ENCODE results near the gene YTHDC2.
A peak's percentile ranks its signal among the peaks of the same experiment; 100 is the strongest.
"Not testable (repeated sequence)": the region's sequence is repeated elsewhere in the genome, so short reads cannot be mapped to it uniquely, and the experiment has no call there.

YTHDC2 gene

DNA sequence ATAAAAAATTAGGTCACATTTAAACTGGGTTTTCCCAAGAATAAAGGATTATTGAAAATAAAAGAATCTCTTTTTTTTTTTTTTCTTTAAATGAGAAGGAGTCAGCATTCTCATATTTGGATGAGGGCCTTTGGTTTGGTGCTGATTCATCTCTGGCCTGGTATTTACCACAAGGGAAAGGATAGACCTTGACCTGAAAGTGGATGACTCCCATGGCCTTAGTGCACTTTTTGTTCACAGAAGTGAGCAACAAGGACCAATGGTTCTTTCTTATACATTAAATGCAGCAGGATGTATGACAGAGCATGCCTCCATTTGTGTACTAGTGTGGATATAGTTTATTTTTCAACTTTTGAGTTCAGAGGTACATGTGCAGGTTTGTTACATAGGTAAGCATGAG lies 6.9 kb downstream of the YTHDC2 start:
- DNase-seq (ENCODE audit: low spot score): no peak

DNA sequence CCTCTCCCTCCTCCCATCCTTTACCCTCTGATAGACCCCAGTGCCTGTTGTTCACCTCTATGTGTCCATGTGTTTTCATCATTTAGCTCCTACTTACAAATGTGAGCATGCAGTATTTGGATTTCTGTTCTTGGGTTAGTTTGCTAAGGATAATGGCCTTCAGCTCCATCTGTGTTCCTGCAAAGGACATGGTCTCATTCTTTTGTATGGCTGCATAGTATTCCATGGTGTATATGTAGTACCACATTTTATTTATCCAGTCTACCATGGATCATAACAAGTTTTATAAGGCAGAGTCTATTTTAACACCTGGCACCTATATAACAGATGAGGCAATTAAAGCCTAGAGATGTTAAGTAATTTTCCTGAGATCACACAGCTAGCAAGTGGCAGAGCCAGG lies 7.4 kb downstream of the YTHDC2 start:
- DNase-seq (ENCODE audit: low spot score): no peak

DNA sequence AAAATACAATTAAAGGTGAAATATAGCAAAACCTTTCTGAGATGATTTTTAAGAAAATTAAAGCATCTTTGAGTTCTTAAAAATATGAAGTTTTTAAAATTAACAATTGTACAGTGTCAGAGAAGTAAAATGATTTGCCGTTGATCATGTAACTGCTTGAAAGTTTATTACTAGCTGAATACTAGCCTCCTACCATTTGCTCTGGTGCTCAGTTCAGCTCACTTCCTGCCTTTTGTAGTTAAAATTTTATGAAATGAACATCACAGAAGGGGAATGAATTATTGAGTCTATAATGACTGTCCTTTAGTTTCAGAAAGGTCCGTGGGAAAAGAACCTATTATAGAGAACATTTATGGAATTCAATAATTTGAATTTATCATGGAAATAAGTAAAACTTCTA lies 9.7 kb downstream of the YTHDC2 start:
- DNase-seq (ENCODE audit: low spot score): no peak

DNA sequence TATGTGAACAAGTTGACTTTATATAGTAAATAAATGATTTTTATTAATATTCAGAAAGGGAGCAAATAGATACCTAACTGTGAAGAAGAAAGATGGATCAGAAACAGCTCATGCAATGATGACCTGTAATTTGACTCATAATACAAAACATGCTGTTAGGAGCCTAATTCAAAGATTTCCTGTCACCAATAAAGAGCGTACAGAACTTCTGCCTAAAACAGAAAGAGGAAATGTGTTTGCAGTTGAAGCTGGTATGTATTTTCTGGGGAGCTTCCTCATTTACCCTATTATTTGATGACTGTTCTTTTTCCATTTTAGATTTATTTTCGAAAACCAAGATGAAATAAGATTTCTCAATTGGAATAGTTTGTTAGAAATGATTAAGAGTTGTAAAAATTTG lies 11.4 kb downstream of the YTHDC2 start:
- DNase-seq (ENCODE audit: low spot score): no peak

DNA sequence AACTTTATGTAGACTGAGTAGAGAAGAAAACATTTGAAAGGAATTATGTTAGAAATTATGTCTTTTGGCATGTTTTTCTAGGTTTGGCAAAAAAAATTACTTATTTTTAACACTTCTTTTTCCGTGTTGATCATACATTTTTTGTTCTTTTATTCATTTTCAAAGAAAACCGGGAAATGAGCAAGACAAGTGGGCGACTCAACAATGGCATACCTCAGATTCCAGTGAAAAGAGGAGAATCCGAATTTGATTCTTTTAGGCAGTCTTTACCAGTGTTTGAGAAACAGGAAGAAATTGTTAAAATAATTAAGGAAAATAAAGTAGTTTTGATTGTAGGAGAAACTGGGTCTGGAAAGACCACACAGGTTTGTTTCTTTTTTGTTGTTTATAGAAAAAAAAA lies 12.9 kb downstream of the YTHDC2 start:
- peak; percentile 34 for DNase-seq (ENCODE audit: low spot score)

DNA sequence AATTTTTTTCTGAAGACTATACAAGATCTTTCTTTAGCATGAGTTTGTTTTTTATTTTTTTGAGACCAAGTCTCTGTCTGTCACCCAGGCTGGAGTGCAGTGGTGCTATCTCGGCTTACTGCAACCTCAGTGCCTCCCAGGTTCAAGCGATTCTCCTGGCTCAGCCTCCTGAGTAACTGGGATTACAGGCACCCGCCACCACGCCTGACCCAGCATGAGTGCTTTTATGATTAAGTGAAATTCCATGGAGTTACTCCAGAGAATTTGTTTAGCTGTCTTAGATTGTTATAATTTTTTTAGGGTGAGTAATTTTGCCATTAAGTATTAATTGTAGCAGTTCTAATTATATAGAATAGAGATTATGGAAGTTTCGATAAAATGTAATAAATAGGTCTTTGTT lies 14.3 kb downstream of the YTHDC2 start:
- DNase-seq (ENCODE audit: low spot score): no peak

DNA sequence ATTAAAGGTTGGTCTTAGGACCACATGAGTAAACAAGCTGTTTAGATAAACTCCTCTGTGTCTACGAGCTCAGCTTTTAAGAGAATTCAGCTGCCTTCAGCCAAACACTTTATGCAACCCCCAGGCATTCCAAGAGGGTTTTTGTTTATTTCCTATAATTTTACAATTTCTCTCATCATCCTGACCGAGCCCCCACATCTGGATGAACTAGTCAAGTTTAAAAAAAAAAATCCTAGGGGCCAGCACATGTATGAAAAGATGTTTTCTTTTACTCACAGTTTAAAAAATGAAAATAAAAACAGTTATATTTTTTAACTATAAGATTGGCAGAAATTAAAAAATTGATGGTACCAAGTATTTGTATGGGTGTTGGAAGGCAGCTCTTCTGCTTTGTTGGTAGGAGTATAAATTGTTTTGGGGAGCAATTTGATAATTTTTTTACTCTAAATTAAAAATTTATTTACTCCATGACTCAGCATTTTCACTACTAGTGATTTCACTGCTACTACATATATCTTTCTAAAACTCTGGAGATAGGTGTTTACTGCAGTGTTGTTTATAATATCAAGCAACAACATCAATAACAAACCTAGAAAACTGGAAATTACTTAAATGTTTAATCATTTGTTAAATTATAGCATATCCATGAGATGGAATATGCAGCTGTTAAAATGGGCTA lies 18.1 kb downstream of the YTHDC2 start:
- no peak for DNase-seq (ENCODE audit: low spot score)

DNA sequence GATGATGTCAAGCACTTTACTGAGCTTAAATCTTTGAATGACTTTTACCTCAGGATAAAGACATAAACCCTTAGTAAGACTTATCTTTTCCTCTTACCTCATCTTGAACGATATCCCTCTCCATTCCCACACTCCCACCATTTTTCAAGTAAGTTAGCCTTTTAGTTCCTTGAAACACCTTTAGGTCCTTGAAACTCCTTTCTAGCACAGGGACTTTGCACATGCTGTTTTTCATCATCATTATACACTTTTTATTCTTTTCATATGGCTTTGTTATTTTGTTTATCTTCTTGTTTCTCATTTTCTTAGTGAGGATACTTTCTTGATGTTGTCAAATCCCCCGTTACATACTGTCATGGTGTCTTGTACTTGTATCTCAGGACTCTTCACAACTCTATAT lies 24.8 kb downstream of the YTHDC2 start:
- DNase-seq (ENCODE audit: low spot score): no peak

DNA sequence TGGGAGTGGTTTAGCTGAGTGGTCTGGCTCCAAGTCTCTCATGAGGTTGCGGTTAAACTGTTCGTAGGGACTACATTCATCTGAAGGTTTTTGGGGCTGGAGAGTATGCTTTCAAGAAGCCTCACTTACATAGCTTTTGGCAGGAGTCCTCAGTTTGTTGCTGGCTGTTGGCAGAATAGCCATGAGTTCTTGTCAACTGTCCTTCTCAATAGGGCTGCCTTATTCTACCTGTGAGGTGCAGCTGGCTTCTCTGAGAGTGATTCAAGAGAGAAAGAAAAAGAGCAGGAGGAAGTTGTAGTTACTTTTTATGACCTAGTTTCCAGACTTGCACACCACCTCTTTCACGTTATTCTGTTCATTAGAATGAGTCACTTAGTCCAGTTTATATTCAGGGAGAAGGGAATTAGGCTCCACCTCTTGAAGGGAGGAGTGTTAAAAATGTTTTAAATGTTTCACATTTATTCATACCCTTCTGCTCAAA lies 33.2 kb downstream of the YTHDC2 start:
- DNase-seq (ENCODE audit: low spot score): no peak

DNA sequence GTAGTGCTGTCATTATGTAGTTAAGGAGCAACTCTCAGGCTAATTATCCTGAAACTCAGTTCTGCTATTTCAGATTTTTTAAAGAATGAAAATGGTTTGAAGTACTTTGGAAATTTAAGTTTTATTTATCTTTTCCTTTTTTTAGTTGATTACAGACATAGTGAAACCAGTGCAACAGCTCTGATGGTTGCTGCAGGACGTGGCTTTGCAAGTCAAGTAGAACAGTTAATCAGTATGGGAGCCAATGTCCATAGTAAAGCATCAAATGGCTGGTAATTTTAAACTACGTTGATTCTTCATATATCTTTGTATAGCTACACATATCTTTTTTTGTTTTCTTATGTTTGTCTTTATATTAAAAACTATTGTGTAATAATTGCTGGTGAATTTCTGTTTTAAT lies 34.9 kb downstream of the YTHDC2 start:
- no peak for DNase-seq (ENCODE audit: low spot score)

DNA sequence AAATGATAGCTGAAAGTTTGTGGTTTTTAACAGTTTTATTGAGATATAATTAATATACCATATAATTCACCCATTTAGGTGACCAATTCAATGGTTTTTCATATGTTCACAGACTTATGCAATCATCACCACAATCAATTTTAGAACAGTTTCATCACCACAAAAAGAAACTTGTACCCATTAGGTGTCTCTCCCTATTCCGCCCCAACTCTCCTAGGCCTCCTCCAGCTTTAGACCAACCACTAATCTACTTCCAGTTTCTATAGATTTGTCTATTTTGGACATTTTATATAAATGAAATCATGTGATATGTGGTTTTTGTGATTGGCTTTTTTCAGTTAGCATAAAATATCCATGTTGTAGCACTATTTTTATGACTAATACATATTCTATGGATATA lies 38.6 kb downstream of the YTHDC2 start:
- no peak for DNase-seq (ENCODE audit: low spot score)

DNA sequence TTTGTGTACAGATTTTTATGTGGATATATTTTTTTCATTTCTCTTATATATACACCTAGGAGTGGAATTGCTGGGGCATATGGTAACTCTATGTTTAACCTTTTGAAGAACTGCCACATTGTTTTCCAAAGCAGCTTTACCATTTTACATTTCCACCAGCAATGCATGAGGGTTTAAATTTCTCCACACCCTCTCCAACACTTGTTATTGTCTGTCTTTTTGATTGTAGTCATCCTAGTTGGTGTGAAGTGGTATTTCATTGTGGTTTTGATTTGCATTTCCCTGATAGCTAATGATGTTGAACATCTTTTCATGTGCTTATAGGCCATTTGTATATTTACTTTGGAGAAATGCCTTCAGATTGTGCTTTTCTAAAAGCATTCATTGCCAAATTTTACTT lies 39.1 kb downstream of the YTHDC2 start:
- DNase-seq (ENCODE audit: low spot score): no peak

DNA sequence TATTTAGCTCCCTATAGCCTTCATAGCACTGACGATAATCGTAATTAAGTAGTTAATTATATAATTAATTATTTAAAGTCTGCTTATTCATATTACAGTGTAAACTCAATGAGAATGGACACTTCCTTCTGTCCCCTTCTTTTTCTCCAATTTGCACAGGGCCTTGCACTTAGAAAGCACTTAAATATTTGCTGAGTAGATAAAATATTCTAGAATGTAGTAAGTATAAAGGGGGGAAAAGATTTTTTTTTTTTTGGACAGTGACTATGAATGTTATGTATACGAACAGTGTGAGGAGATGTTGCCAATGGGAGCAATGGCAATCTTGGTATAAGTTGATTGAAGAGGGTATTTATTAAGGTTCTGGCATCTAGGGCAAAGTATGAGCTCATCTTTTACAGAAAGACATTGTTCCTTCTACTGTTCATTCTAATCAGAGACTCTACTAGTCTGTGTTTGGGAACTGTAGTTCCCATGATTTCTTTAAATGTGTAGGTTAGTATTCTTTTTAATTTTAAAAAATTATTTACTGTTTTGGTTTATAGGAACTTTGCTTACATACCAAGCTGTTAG lies 49.4 kb downstream of the YTHDC2 start:
- DNase-seq (ENCODE audit: low spot score): no peak

DNA sequence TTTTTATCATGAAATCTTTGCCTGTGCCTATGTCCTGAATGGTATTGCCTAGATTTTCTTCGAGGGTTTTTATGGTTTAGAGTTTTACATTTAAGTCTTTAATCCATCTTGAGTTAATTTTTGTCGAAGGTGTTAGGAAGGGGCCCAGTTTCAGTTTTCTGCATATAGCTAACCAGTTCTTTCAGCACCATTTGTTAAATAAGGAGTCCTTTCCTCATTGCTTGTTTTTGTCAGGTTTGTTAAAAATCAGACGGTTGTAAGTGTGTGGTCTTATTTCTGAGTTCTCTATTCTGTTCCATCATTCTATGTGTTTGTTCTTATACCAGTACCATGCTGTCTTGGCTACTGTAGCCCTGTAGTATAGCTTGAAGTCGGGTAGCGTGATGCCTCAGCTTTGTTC lies 55.9 kb downstream of the YTHDC2 start:
- no peak for DNase-seq (ENCODE audit: low spot score)

DNA sequence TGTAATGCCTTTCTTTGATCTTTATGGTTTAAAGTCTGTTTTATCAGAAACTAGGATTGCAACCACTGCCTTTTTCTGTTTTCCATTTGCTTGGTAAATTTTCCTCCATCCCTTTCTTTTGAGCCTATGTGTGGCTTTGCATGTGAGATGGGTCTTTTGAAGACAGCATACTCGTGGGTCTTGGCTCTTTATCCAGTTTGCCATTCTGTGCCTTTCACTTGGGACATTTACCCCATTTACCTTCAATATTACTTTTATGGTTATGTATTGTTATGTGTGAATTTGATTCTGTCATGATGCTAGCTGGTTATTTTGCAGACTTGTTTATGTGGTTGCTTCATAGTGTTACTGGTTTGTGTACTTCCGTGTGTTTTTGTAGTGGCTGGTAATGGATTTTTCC lies 59.2 kb downstream of the YTHDC2 start:
- no peak for DNase-seq (ENCODE audit: low spot score)

DNA sequence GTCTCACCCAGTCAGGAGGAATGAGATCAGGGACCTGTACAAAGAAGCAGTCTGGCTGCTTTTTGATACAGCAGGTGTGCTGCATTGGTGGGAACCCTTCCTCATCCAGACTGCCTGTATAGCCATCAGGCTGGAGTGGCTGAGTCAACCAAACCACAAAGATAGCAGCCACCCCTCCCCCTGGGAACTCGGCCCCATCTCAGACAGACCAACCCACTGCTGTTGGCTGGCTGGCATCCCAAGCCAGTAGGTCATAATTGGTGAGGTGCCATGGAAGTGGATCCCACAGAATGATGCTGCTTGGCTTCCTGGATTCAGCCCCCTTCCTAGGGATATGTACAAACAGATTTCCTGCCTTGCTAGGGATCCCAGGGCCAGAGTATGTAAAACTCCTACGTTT lies 60.9 kb downstream of the YTHDC2 start:
- no peak for DNase-seq (ENCODE audit: low spot score)

DNA sequence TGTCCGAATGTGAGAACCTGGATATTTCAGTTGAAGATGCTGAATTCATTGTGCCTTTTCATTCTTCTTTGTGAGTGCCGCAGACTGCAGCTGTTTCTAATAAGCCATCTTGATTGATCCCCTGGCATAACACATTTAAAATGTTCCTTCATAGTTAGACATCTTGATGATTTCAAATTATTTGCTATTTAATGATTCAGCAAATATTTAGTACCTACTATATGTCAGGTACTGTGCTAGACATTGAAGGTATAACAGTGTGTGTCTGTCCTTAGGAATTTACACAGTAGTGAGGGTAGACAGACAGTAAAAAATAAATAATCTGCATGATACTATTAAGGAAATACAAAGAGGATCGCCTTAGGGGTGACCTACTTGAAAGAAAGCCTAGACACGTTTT lies 61.6 kb downstream of the YTHDC2 start:
- no peak for DNase-seq (ENCODE audit: low spot score)

DNA sequence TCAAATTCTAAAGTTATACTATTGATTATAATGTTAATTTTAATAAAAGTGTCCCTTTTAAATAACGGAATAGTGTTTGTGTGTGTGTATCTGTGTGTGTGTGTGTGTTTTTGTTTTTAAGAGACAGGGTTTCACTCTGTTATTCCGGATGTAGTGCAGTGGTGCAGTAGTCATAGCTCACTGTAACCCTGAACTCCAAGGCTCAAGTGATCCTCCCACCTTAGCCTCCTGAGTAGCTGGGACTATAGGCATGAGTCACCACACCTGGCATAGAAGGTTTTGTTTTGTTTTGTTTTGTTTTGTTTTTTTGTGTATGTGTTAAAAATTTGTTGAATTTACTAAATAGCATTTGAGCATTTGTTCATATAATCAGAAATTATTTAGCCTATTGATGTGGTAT lies 64.6 kb downstream of the YTHDC2 start:
- DNase-seq (ENCODE audit: low spot score): no peak

DNA sequence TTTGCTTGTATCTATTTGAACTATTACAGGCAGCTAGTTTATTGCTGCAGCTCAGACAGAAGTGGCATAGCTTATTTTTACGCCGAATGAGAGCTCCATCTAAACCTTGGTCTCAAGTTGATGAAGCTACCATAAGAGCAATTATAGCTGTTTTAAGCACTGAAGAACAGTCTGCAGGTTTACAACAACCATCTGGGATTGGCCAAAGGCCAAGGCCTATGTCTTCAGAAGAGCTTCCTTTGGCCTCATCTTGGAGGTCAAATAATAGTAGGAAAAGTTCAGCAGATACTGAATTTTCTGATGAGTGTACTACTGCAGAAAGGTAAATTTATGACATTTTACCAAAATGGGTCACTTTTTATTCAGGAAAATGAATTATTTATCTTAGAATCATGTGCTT lies 67.9 kb downstream of the YTHDC2 start:
- DNase-seq (ENCODE audit: low spot score): no peak

DNA sequence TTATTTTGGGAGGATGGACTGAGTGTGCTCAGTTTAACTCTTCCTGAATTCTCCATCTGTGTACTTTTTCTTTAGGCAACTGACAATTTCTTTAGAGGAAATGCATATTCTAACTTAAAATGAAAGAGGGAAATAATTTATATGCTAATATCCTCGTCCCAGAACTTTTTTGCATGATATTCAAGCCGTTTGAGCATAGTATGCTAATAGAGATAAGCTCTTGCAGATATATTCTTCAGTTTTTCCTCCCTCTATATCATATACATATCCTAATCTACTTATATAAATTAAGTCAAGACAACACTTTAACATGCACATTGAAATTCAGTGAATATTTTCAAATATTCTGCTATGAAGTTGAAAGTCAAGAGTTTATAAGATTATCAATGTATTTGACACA lies 84.7 kb downstream of the YTHDC2 start:
- DNase-seq (ENCODE audit: low spot score): no peak

DNA sequence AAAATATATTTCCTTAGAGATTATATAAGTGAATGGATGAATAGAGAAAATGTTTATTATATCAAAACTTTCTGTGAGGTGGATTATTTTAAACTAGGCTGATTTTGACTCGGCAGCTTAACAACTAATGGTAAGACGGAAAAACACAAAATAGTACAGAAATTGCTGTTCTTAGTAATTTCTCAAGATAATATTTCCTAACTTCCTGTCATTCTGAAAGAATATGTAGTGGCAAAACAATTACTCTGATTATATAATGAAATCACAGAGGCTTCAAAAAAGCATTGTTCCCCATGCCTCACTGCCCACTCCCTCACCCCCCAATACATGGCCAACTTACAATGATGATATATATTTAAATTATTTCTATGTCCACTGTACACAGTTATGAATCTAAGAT lies 85.4 kb downstream of the YTHDC2 start:
- no peak for DNase-seq (ENCODE audit: low spot score)

DNA sequence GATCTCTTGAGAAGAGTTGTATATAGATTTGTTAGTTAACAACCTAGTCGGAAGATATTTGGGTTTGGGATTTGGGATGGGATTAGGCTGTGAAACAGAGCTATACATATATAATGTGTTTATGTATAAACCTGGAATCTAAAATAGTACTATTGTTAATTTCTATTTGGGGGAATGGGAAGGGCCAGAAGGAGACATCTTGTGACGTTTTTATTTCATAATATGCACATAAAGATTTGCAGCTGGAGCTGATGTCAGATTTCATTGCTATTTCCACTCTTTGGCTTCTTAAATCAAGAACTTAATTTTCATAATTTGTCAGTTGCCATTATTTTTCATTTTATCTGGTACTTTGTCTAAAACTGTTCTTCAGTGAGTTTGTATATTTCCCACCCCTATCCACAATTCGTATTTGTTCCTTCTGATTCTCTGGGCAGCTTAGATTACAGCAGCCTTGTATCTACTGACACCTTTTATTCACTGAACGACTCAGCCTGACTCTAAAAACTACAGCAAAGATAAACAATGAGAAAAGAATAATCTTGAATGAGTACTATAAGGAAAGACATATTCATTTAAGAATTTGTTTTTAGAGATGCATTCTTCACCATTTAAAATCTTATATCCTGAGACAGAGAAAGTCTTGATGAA lies 86.9 kb downstream of the YTHDC2 start:
- no peak for DNase-seq (ENCODE audit: low spot score)

DNA sequence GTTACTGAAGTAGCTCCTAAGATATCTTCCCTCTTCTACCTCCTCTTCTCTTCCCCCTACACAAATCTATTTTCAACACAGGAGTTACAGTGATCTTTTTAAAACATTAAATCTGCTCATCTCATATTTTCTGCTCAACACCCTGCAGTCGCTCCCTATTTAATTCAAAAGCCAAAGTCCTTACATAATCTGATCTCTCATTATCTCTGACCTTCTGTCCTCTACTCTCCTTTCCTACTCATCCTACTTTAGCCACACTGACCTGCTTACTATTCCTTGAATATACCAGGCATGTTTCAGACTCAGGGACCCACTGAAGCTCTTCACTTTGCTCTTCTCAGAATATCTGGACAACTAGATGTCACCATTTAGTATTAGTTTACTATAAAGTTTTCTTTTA lies 87.9 kb downstream of the YTHDC2 start:
- no peak for DNase-seq (ENCODE audit: low spot score)

DNA sequence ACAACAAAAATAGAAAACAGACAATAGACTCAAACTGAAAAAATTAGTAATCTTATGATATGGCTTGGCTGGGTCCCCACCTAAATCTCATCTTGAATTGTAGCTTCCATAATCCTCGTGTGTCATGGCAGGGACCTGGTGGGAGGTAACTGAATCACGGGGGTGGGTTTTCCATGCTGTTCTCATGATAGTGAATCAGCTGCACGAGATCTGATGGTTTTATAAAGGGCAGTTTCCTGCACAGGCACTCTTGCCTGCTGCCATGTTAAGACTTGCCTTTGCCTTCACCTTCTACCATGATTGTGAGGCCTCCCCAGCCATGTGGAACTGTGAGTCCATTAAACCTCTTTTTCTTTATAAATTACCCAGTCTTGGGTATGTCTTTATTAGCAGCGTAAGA lies 89.8 kb downstream of the YTHDC2 start:
- DNase-seq (ENCODE audit: low spot score): not testable (repeated sequence)

Measured in kidney capillary endothelial cell (primary cell).